Left lung (tissue), 10 donors: ENCODE measurements around the gene RWDD1. TPM values are rescaled to one million over a fixed set of nuclear protein-coding genes. Genes with fewer than 3 reads are reported as not detected.

Experiments
- ATAC-seq: fragments of 200-7000 bp; cut with Tn5 transposase; one replicate; pipeline ENCODE4 v1.9.1; 2020; ENCODE audit warnings: moderate library complexity
- DNase-seq, 4 donors: peaks; one replicate each; pipeline ENCODE4 v3.0.0-alpha.2; 2013 to 2020
- H3K27ac ChIP-seq, 2 donors: fragments of 200-600 bp; sonication (generic) in 1 of 2; one replicate each; pipeline versions ENCODE4 v1.5.0 to v1.8.0; 2020 to 2021
- H3K27me3 ChIP-seq, 2 donors: fragments of 200-600 bp; sonication (generic) in 1 of 2; one replicate each; pipeline versions ENCODE4 v1.5.0 to v1.8.0; 2020 to 2021
- H3K36me3 ChIP-seq, 2 donors: fragments of 200-600 bp; sonication (generic) in 1 of 2; one replicate each; pipeline versions ENCODE4 v1.5.0 to v1.8.0; 2020 to 2021
- H3K4me1 ChIP-seq, 2 donors: fragments of 200-600 bp; one replicate each; pipeline ENCODE4 v1.8.0; 2021
- H3K4me3 ChIP-seq, 2 donors: fragments of 200-600 bp; sonication (generic) in 1 of 2; one replicate each; pipeline versions ENCODE4 v1.5.0 to v1.8.0; 2020 to 2021; ENCODE audit warnings: mild to moderate bottlenecking in 1 of 2
- H3K9me3 ChIP-seq, 2 donors: fragments of 200-600 bp; sonication (generic) in 1 of 2; one replicate each; pipeline versions ENCODE4 v1.5.0 to v1.8.0; 2020 to 2021
- intact Hi-C, 2 donors: fragments of 100-400 bp; cut with DNase I; formaldehyde crosslinking; loops; one replicate each; pipeline versions ENCODE4 v1.11.2 to v1.14.2; 2022
- polyA plus RNA-seq, 6 donors: library from polyadenylated mRNA; unstranded; fragments of 120-200 nt; gene quantifications; one replicate each; pipeline ENCODE4 v1.2.1, GENCODE V29; 2013; ENCODE audit not compliant: insufficient read length in 6 of 6
- total RNA-seq, 2 donors: library from RNA; stranded (reverse); fragmentation: NEBNext Ultra II Directional; extraction: Animal tissue kit (Norgen Biotek cat#: 25700); gene quantifications; one replicate each; pipeline ENCODE4 v1.2.1, GENCODE V29; 2021
- TF ChIP-seq, protein P1 (sequence below), 2 donors: fragments of 200-600 bp; sonication (generic) in 1 of 2; IDR thresholded peaks; one replicate each; pipeline versions ENCODE4 v1.5.0 to v1.8.0; 2021; ENCODE audit warnings: antibody characterized with exemption in 2 of 2
- donor health status: DM: no; HTN: yes; CAD: no.
- donor health status: DM: no; HTN: no; CAD: no.

Gene RWDD1
- total and polyA plus RNA-seq, 8 donors: 37.0 to 92.4 (median 78.7) TPM

DNA sequence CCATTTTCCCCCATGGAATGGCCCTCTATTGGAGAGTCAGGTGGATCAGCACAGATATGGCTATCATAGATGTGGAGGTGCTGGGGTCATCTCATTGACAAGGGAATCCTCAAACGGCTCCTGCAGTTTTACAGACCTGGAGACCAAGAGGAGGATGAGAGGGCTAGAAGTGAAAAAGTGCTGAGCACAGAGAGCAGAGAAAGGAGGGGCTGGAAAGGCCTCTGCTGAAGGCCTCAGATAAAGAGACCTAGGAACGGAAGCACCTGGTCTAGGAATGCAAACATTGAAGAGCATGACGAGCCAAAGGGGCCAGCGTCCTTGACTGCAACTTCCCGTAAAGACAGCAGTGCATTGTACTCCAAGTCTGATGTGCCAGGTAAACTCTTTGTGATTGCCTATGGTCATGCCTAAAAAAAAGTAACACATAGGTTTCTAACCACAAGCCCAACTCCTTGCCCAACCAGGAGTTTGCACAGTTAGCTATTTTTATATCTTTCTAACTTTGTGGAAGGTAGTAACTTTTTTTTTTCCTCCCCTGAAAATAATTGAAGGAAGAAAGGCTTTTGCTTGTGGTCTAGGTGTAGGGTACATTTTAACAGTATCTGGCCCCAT lies 60.2 kb downstream of the RWDD1 start:
- TF ChIP-seq, protein P1, sequence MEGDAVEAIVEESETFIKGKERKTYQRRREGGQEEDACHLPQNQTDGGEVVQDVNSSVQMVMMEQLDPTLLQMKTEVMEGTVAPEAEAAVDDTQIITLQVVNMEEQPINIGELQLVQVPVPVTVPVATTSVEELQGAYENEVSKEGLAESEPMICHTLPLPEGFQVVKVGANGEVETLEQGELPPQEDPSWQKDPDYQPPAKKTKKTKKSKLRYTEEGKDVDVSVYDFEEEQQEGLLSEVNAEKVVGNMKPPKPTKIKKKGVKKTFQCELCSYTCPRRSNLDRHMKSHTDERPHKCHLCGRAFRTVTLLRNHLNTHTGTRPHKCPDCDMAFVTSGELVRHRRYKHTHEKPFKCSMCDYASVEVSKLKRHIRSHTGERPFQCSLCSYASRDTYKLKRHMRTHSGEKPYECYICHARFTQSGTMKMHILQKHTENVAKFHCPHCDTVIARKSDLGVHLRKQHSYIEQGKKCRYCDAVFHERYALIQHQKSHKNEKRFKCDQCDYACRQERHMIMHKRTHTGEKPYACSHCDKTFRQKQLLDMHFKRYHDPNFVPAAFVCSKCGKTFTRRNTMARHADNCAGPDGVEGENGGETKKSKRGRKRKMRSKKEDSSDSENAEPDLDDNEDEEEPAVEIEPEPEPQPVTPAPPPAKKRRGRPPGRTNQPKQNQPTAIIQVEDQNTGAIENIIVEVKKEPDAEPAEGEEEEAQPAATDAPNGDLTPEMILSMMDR (IDR thresholded peaks at IDR 0.05): no peak
- DNase-seq (peak in 1 of 4 donors; percentile 53), ATAC-seq (peak; percentile 49)
- Histone ChIP-seq H3K27ac (no peak overlapping the region), H3K36me3 (peaks cover 0 to 13% of the 10 kb centered on the region in 2 donors), H3K9me3 (no peaks in the 10 kb centered on the region), H3K27me3 (no peaks in the 10 kb centered on the region), H3K4me3 (no peak overlapping the region), H3K4me1 (no peaks in the 10 kb centered on the region)
- intact Hi-C loops: no loop called here

DNA sequence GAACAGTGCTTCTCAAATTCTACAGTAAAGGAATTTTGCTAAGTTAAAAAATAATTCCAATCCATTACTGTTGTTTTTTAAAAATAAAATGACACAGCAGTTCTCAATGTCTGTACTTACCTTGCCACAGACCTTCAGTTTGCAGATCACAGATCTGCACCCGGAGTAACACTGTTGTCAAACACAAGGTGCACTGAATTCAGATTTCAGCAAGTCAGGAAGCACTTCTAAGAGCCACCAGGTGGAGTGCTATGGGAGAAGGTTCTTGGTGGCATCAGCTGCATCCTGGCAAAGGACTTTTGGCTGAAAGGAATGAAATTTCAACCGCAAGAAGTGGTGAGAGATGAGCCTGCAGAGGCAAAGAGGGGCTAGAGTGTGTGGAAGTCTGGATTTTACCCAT lies 62.4 kb downstream of the RWDD1 start:
- H3K27me3 ChIP-seq: no peaks in the 10 kb centered on the region
- ATAC-seq: no peak
- no peaks in the 10 kb centered on the region for H3K9me3 ChIP-seq
- H3K4me3 ChIP-seq: no peak overlapping the region
- H3K27ac ChIP-seq: no peak overlapping the region
- H3K4me1 ChIP-seq: no peaks in the 10 kb centered on the region
- TF ChIP-seq, protein P1 (IDR thresholded peaks at IDR 0.05): no peak
- intact Hi-C loops: no loop called here
- DNase-seq: no peak
- H3K36me3 ChIP-seq: peaks cover 0 to 20% of the 10 kb centered on the region in 2 donors

Other genes with a start within 250 kb of the RWDD1 start
- gene DSE, start 200.6 kb upstream of the RWDD1 start, total RNA-seq: 10 to 100 TPM; 39.7 to 85.6 TPM
- gene DSE, start 200.6 kb upstream of the RWDD1 start, polyA plus RNA-seq: 10 to 100 TPM; 45.1 to 55.1 (median 51.0) TPM
- 1 to 10 TPM; 2.1 to 6.4 TPM for gene CALHM6, start 110.1 kb upstream of the RWDD1 start, total RNA-seq
- gene CALHM6, start 110.1 kb upstream of the RWDD1 start, polyA plus RNA-seq: 1 to 10 TPM; 2.1 to 9.1 (median 6.2) TPM
- gene CALHM5, start 59.9 kb upstream of the RWDD1 start, total RNA-seq: 1 to 10 TPM; 2.3 to 2.9 TPM
- 1 to 10 TPM; 4.8 to 6.7 (median 5.7) TPM for gene CALHM5, start 59.9 kb upstream of the RWDD1 start, polyA plus RNA-seq
- gene TRAPPC3L, start 25.8 kb upstream of the RWDD1 start, total RNA-seq: under 1 TPM; 0.12 to 0.13 TPM
- gene TRAPPC3L, start 25.8 kb upstream of the RWDD1 start, polyA plus RNA-seq: under 1 TPM; 0.32 to 0.99 (median 0.43) TPM
- not detected for gene CALHM4, start 17.8 kb upstream of the RWDD1 start, total RNA-seq
- not detected for gene CALHM4, start 17.8 kb upstream of the RWDD1 start, polyA plus RNA-seq
- gene RSPH4A, start 45.0 kb downstream of the RWDD1 start, total RNA-seq: 1 to 10 TPM in 1 of 2 donors, under 1 TPM in 1; 0.15 to 5.1 TPM
- 10 to 100 TPM in 2 of 6 donors, 1 to 10 TPM in 4; 5.1 to 11.3 (median 8.4) TPM for gene RSPH4A, start 45.0 kb downstream of the RWDD1 start, polyA plus RNA-seq
- 10 to 100 TPM in 1 of 2 donors, 1 to 10 TPM in 1; 8.2 to 12.4 TPM for gene ZUP1, start 97.3 kb downstream of the RWDD1 start, total RNA-seq
- 10 to 100 TPM; 13.4 to 18.0 (median 15.9) TPM for gene ZUP1, start 97.3 kb downstream of the RWDD1 start, polyA plus RNA-seq
- 10 to 100 TPM; 10.2 to 11.8 TPM for gene KPNA5, start 109.7 kb downstream of the RWDD1 start, total RNA-seq
- 10 to 100 TPM; 24.7 to 31.1 (median 27.1) TPM for gene KPNA5, start 109.7 kb downstream of the RWDD1 start, polyA plus RNA-seq
- gene FAM162B, start 194.2 kb downstream of the RWDD1 start, total RNA-seq: 1 to 10 TPM; 5.2 to 8.7 TPM
- 100 to 1,000 TPM in 2 of 6 donors, 10 to 100 TPM in 4; 61.9 to 105 (median 82.3) TPM for gene FAM162B, start 194.2 kb downstream of the RWDD1 start, polyA plus RNA-seq